Hair follicular keratinocyte (primary cell): ENCODE measurements around the gene RAD1. TPM values are rescaled to one million over a fixed set of nuclear protein-coding genes. Genes with fewer than 3 reads are reported as not detected.

Experiments used
- total RNA-seq: library from RNA; depleted of rRNA; stranded (reverse); fragments of >200 nt; gene quantifications from 2 replicates; pipeline ENCODE4 v1.2.3, GENCODE V29; 2015

RAD1 gene, protein sequence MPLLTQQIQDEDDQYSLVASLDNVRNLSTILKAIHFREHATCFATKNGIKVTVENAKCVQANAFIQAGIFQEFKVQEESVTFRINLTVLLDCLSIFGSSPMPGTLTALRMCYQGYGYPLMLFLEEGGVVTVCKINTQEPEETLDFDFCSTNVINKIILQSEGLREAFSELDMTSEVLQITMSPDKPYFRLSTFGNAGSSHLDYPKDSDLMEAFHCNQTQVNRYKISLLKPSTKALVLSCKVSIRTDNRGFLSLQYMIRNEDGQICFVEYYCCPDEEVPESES
- 15.1 and 24.5 TPM in 2 replicates for total RNA-seq

DNA sequence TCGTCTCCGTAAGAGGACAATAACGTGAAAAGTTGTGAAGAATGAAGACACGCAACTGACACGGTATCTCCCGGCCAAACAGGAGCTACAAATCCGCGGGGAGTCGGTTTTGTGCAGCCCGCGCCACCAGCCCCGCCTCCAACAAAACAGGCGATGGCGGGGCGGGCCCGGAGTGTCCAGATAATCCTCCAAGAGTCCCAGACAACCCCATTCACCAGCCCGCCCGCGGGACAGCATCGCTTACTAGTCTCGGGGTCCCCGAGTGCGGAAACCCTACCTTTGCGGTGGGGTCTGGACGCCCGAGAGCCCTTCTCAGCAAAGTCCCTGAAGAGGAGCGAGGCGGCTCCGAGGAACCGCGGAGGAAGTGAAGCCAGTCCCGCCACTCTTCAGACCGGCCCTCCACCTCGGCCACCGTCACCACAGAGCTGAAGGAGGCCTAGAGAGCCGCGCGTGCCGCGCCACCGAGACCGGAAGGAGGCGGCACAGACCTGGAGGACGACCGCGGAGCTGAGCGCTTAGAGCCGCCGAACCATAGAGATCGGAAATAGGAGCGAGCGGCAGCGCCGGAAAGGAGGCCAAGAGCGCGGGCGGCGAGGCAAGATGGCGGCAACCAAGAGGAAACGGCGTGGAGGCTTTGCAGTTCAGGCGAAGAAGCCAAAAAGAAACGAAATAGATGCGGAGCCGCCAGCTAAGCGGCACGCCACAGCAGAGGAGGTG, at the start of gene RAD1, which contains the start of gene BRIX1:
TSS of gene RAD1 (minus strand) at position 366 of the 717 bp plus-strand sequence. CDS start 612 bp downstream, outside the sequence.
TSS of gene BRIX1 (plus strand) at position 573 of the 717 bp plus-strand sequence. CDS start at position 601, 28 bp downstream.

DNA sequence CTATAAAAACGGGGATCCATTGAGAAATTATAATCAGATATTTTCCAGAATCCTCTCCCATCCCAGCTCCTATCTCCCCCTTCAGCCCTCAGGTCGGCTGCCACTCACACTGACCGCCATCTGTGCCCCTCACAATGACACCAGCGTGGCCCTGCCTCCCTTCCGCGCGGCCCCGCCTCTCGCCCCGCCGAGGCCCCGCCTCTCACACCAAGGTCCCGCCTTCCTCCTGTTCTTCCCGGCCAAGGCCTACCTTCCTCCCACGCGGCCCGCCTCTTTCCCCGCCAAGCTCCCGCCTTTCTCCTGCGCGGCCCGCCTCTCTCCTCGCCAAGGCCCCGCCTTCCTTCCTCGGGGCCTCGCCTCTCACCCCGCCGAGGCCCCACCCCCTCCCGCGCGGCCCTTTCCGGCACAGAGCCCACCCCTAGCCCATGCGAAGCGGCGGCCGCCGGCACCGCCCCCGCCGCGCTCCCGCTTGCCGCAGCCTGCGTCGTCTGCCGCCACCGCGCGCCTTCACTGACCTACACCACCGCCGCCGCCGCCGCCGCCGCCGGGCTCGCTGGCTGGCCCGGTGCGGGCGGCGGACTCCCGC, 13.9 kb upstream of the RAD1 start, which contains the start of gene DNAJC21:
TSS of gene DNAJC21 (plus strand) at position 426 of the 586 bp plus-strand sequence. CDS start 261 bp downstream, outside the sequence.

Other genes starting within 250 kb of the RAD1 start
- not detected in 2 replicates for gene TTC23L, start 76.3 kb downstream of the RAD1 start, total RNA-seq
- 31.2 and 52.2 TPM in 2 replicates for gene BRIX1, start 207 bp upstream of the RAD1 start, total RNA-seq
- gene DNAJC21, start 14.1 kb upstream of the RAD1 start, total RNA-seq, result 25.4 and 33.1 TPM in 2 replicates
- not detected in 2 replicates for gene AGXT2, start 132.4 kb upstream of the RAD1 start, total RNA-seq